Transverse colon (tissue), 4 donors: ENCODE data around the gene IGSF10. TPM values are rescaled to one million over a fixed set of nuclear protein-coding genes. Genes with fewer than 3 reads are reported as not detected.

Experiments
- DNase-seq: peaks from one replicate; pipeline ENCODE4 v3.0.0-alpha.2; 2019
- H3K27ac ChIP-seq, 4 donors: fragments of 200-600 bp; sonication (generic); 2 replicates each; pipeline ENCODE4 v1.5.1; 2016 to 2018; ENCODE audit warnings: inconsistent platforms in 4 of 4
- H3K27me3 ChIP-seq: fragments of 200-600 bp; sonication (generic); 2 replicates; pipeline ENCODE4 v1.5.1; 2017; ENCODE audit warnings: inconsistent platforms
- H3K36me3 ChIP-seq, 4 donors: fragments of 200-600 bp; sonication (generic); 2 replicates each; pipeline ENCODE4 v1.5.1; 2017 to 2019; ENCODE audit warnings: inconsistent platforms in 4 of 4
- H3K4me1 ChIP-seq, 4 donors: fragments of 200-600 bp; sonication (generic); 2 replicates each; pipeline ENCODE4 v1.5.1; 2017 to 2020; ENCODE audit warnings: inconsistent platforms in 4 of 4
- H3K4me3 ChIP-seq, 4 donors: fragments of 200-600 bp; sonication (generic); 1 replicate in 1 of 4; 2 replicates in 3 of 4; pipeline versions ENCODE4 v1.5.1 to v1.6.1; 2017 to 2019; ENCODE audit warnings: inconsistent platforms in 4 of 4
- H3K9me3 ChIP-seq, 2 donors: fragments of 200-600 bp; sonication (generic); 2 replicates each; pipeline ENCODE4 v1.5.1; 2017 to 2019; ENCODE audit warnings: inconsistent platforms in 2 of 2
- CTCF ChIP-seq, 5 experiments: fragments of 200-600 bp in 3 of 5; fragments of 450-650 bp in 2 of 5; sonication (generic) in 3 of 5; IDR thresholded peaks; 1 replicate in 2 of 5; 2 replicates in 3 of 5; pipeline ENCODE4 v1.5.1; 2016 to 2017; ENCODE audit warnings: antibody characterized with exemption in 5 of 5, inconsistent platforms in 3 of 5, mild to moderate bottlenecking in 2 of 5, moderate library complexity in 1 of 5
- EP300 ChIP-seq: sonication (generic); formaldehyde crosslinking; IDR thresholded peaks from one replicate; pipeline ENCODE4 v1.6.1; 2017; ENCODE audit warnings: antibody characterized with exemption, low read depth
- POLR2A ChIP-seq: fragments of 450-650 bp; IDR thresholded peaks from one replicate; pipeline ENCODE4 v1.6.1; 2016; ENCODE audit warnings: antibody characterized with exemption, mild to moderate bottlenecking, moderate library complexity
- POLR2AphosphoS5 ChIP-seq, 3 donors: sonication (generic); formaldehyde crosslinking; IDR thresholded peaks; one replicate each; pipeline ENCODE4 v1.6.1; 2016; ENCODE audit warnings: antibody characterized with exemption in 3 of 3
- WGBS, 2 donors: methylation state at CpG; one replicate each; pipeline ENCODE4 v1.1.5; 2018; ENCODE audit warnings: low coverage in 1 of 2; 5-methylcytosine and 5-hydroxymethylcytosine counted together
- in situ Hi-C, 4 donors: fragments of 200-750 bp; cut with MboI; loops; one replicate each; pipeline versions ENCODE4 v1.15.0 to v1.15.1; 2017; ENCODE audit warnings: low sequenced_read_pairs in 3 of 4, low pct_ligation_motif_present in 1 of 4, low pct_unique_long_range_greater_than_20kb in 1 of 4
- intact Hi-C: fragments of 100-400 bp; cut with DNase I; formaldehyde crosslinking; loops from one replicate; pipeline ENCODE4 v1.15.1; 2023; ENCODE audit warnings: low total_unique reads
- total RNA-seq, 4 donors: library from RNA; depleted of rRNA; stranded (reverse); fragments of >200 nt; gene quantifications; one replicate each; pipeline ENCODE4 v1.1.0, GENCODE V29; 2016

IGSF10 gene
- total RNA-seq, 4 donors from 2014 or later, result 0.37 to 5.8 (median 1.7) TPM

GRCh38 chr3:151477591-151478334 is 16.9 kb upstream of the IGSF10 start:
- intact Hi-C loops (no loop called here), in situ Hi-C loops (no loop called here)
- Histone ChIP-seq H3K36me3 (no peaks in the 10 kb centered on the region), H3K27ac (no peak overlapping the region), H3K4me3 (no peak overlapping the region), H3K4me1 (no peaks in the 10 kb centered on the region), H3K27me3 (no peaks in the 10 kb centered on the region), H3K9me3 (peaks cover 5 to 7% of the 10 kb centered on the region in 2 donors)
- TF ChIP-seq POLR2AphosphoS5 (IDR thresholded peaks at IDR 0.05) (no peak), POLR2A (no peak), CTCF (IDR thresholded peaks at IDR 0.05) (no peak)
- DNase-seq, result no peak
- WGBS, 2 donors, result 61 to 67% methylated on average over 2 of the region's 2 CpGs

- Histone ChIP-seq H3K27me3 (no peaks in the 10 kb centered on the region), H3K36me3 (no peaks in the 10 kb centered on the region), H3K4me3 (no peak overlapping the region), H3K4me1 (no peaks in the 10 kb centered on the region), H3K9me3 (peaks cover 0 to under 1% of the 10 kb centered on the region in 2 donors), H3K27ac (no peak overlapping the region)
- no peak for DNase-seq
- intact Hi-C loops, result no loop called here
- in situ Hi-C loops, result no loop called here
- WGBS, 2 donors, result 83 to 95% methylated on average over 4 to 7 of the region's 7 CpGs
- no peak for TF ChIP-seq EP300
- no peak for TF ChIP-seq CTCF (IDR thresholded peaks at IDR 0.05)
- no peak for TF ChIP-seq POLR2A
- TF ChIP-seq POLR2AphosphoS5 (IDR thresholded peaks at IDR 0.05), result no peak
Observed at GRCh38 chr3:151476344-151477018, 15.6 kb upstream of the IGSF10 start.

DNA sequence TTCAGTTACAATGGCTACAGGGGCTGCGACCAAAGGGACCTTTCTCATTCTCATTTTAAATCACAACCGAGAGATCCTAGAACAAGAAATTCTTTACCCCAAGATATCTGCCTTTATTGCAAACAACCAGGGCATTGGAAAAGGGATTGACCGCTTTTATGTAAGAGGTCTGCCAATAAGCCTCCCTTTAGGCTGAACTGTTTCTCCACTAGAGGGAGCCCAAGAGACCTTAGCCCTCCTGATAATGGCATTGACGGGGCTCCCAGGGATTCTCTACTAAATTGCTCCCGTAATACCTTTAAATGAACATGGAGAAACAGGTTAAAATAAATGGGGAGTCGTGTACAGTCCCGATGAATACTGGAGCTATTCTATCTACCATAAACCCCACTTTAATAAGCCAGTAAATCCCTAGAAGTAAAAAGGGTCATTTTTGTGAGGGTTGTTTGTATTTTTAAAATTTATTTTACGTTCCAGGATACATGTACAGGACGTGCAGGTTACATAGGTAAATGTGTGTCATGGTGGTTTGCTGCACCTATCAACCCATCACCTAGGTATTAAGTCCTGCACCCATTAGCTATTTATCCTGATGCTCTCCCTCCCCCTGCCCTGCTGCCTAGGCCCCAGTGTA is 7.5 kb upstream of the IGSF10 start:
- Histone ChIP-seq H3K4me3 (no peak overlapping the region), H3K27me3 (no peaks in the 10 kb centered on the region), H3K36me3 (no peaks in the 10 kb centered on the region), H3K4me1 (no peaks in the 10 kb centered on the region), H3K27ac (no peak overlapping the region), H3K9me3 (no peaks in the 10 kb centered on the region)
- 35 to 48% methylated on average over 6 to 9 of the region's 9 CpGs for WGBS, 2 donors
- intact Hi-C loops, result loop anchor here (10.0 kb wide), 1 partner anchor 456 kb away; no protein-coding TSS in a partner anchor
- in situ Hi-C loops, result no loop called here
- peak; percentile 31 for DNase-seq
- TF ChIP-seq POLR2AphosphoS5 (IDR thresholded peaks at IDR 0.05) (no peak), CTCF (IDR thresholded peaks at IDR 0.05) (peak; percentile 62 to 91 (median 88))

DNA sequence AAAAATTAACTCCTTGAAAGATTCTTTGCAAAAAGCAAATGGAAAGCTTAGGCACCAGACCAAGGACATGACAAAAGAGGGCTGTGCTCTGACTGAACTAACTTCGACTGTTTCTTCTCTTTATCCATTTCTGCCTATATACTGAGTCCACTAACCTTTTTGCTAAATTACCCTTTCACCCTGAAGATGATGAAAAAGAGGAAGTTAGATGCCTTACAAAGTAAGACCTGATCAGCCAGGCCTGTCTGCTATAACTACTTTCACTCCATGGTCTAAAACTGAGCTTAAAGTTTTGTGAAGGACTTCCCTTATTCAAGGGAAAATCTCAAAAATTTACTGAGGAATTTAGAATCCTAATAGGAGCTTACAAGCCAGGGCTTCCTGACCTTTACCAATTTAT is 6.2 kb upstream of the IGSF10 start:
- Histone ChIP-seq H3K27me3 (no peaks in the 10 kb centered on the region), H3K36me3 (no peaks in the 10 kb centered on the region), H3K9me3 (no peaks in the 10 kb centered on the region), H3K27ac (no peak overlapping the region), H3K4me3 (no peak overlapping the region), H3K4me1 (no peaks in the 10 kb centered on the region)
- TF ChIP-seq POLR2AphosphoS5 (IDR thresholded peaks at IDR 0.05), result no peak
- no peak for TF ChIP-seq POLR2A
- TF ChIP-seq CTCF (IDR thresholded peaks at IDR 0.05), result no peak
- TF ChIP-seq EP300, result no peak
- in situ Hi-C loops, result no loop called here
- no peak for DNase-seq
- intact Hi-C loops, result loop anchor here (10.0 kb wide), 1 partner anchor 458 kb away; no protein-coding TSS in a partner anchor
- 67 to 76% methylated on average over 1 of the region's 1 CpG for WGBS, 2 donors
